H9 (cell line): Measurements from ENCODE around the gene ZIC4. TPM values are rescaled to one million over a fixed set of nuclear protein-coding genes. Genes with fewer than 3 reads are reported as not detected.

Experiments used
- DNase-seq: peaks from one replicate; pipeline ENCODE4 v3.0.0-alpha.2; 2017
- H2AFZ ChIP-seq: one replicate; pipeline ENCODE4 v1.6.1; 2013; ENCODE audit warnings: mild to moderate bottlenecking, low read length, control low read depth, moderate library complexity
- H2AK5ac ChIP-seq: 2 replicates; pipeline ENCODE4 v1.6.1; 2013; ENCODE audit warnings: low read length, control low read depth, mixed read lengths; ENCODE audit not compliant: insufficient read length
- H2BK120ac ChIP-seq: one replicate; pipeline ENCODE4 v1.6.1; 2013; ENCODE audit warnings: low read depth, mild to moderate bottlenecking, low read length, control low read depth, inconsistent platforms; ENCODE audit not compliant: poor library complexity, severe bottlenecking
- H2BK12ac ChIP-seq: 2 replicates; pipeline ENCODE4 v1.6.1; 2013; ENCODE audit warnings: low read length, control low read depth, mixed read lengths, low read depth; ENCODE audit not compliant: insufficient read length
- H2BK15ac ChIP-seq: 2 replicates; pipeline ENCODE4 v1.6.1; 2013; ENCODE audit warnings: low read depth, low read length, control low read depth
- H2BK20ac ChIP-seq: one replicate; pipeline ENCODE4 v1.6.1; 2013; ENCODE audit warnings: low read depth, mild to moderate bottlenecking, low read length, control low read depth, inconsistent platforms; ENCODE audit not compliant: poor library complexity, severe bottlenecking
- H2BK5ac ChIP-seq: 2 replicates; pipeline ENCODE4 v1.6.1; 2013; ENCODE audit warnings: low read length, control low read depth, mixed read lengths; ENCODE audit not compliant: insufficient read length
- H3K14ac ChIP-seq: 2 replicates; pipeline ENCODE4 v1.6.1; 2013; ENCODE audit warnings: low read length, control low read depth; ENCODE audit not compliant: insufficient read depth
- H3K18ac ChIP-seq: 2 replicates; pipeline ENCODE4 v1.6.1; 2013; ENCODE audit warnings: low read depth, mild to moderate bottlenecking, mixed read lengths, low read length, control low read depth; ENCODE audit not compliant: insufficient read length
- H3K23ac ChIP-seq: 2 replicates; pipeline ENCODE4 v1.6.1; 2013; ENCODE audit warnings: low read length, control low read depth, mixed read lengths, low read depth; ENCODE audit not compliant: insufficient read length
- H3K23me2 ChIP-seq: 2 replicates; pipeline ENCODE4 v1.6.1; 2013; ENCODE audit warnings: low read depth, mild to moderate bottlenecking, mixed read lengths, low read length, control low read depth; ENCODE audit not compliant: insufficient read length, poor library complexity, severe bottlenecking
- H3K27ac ChIP-seq: 2 replicates; pipeline ENCODE4 v1.5.1; 2013; ENCODE audit warnings: low read length, control low read depth, mixed read lengths, low read depth; ENCODE audit not compliant: insufficient read length
- H3K27me3 ChIP-seq: 2 replicates; pipeline ENCODE4 v1.6.1; 2013; ENCODE audit warnings: low read length, control low read depth, inconsistent platforms; ENCODE audit not compliant: insufficient read depth
- H3K4ac ChIP-seq: 2 replicates; pipeline ENCODE4 v1.6.1; 2013; ENCODE audit warnings: low read depth, mild to moderate bottlenecking, control low read depth, inconsistent platforms, low read length, moderate library complexity
- H3K4me1 ChIP-seq: 2 replicates; pipeline ENCODE4 v1.6.1; 2013; ENCODE audit warnings: low read length, control low read depth, inconsistent platforms; ENCODE audit not compliant: insufficient read depth
- H3K4me2 ChIP-seq: 2 replicates; pipeline ENCODE4 v1.6.1; 2013; ENCODE audit warnings: low read length, control low read depth, mixed read lengths; ENCODE audit not compliant: insufficient read length, insufficient read depth
- H3K56ac ChIP-seq: 2 replicates; pipeline ENCODE4 v1.6.1; 2013; ENCODE audit warnings: low read depth, mild to moderate bottlenecking, mixed read lengths, low read length, control low read depth; ENCODE audit not compliant: insufficient read length
- H3K79me1 ChIP-seq: 2 replicates; pipeline ENCODE4 v1.6.1; 2013; ENCODE audit warnings: low read depth, mild to moderate bottlenecking, moderate library complexity, low read length, control low read depth, inconsistent platforms; ENCODE audit not compliant: insufficient read depth, poor library complexity, severe bottlenecking
- H3K79me2 ChIP-seq: 2 replicates; pipeline ENCODE4 v1.6.1; 2013; ENCODE audit warnings: low read length, control low read depth, inconsistent platforms; ENCODE audit not compliant: insufficient read depth
- H3K9ac ChIP-seq: 2 replicates; pipeline ENCODE4 v1.6.1; 2013; ENCODE audit warnings: low read length, control low read depth, mixed read lengths; ENCODE audit not compliant: insufficient read length; ENCODE audit errors: extremely low read depth
- H3K9me3 ChIP-seq: one replicate; pipeline ENCODE4 v1.6.1; 2013; ENCODE audit warnings: low read depth, low read length, inconsistent platforms; ENCODE audit not compliant: control insufficient read depth
- H3T11ph ChIP-seq: one replicate; pipeline ENCODE4 v1.6.1; 2013; ENCODE audit warnings: mild to moderate bottlenecking, low read length, control low read depth, inconsistent platforms
- H4K20me1 ChIP-seq: one replicate; pipeline ENCODE4 v1.6.1; 2013; ENCODE audit not compliant: control insufficient read depth, insufficient read length, insufficient read depth
- H4K5ac ChIP-seq: 2 replicates; pipeline ENCODE4 v1.6.1; 2013; ENCODE audit warnings: low read depth, mild to moderate bottlenecking, mixed read lengths, low read length, control low read depth; ENCODE audit not compliant: insufficient read length
- H4K8ac ChIP-seq: replicated peaks from 2 replicates; pipeline ENCODE4 v1.6.1; 2013; ENCODE audit warnings: low read length, control low read depth, mixed read lengths, low read depth; ENCODE audit not compliant: insufficient read length
- H4K91ac ChIP-seq: 2 replicates; pipeline ENCODE4 v1.6.1; 2013; ENCODE audit warnings: low read depth, mild to moderate bottlenecking, moderate library complexity, mixed read lengths, low read length, control low read depth; ENCODE audit not compliant: insufficient read length
- H3K27ac Mint-ChIP-seq, 3 experiments: 2 replicates in 2 of 3; 3 replicates in 1 of 3; pipeline ENCODE4 v1.8.0; 2020 to 2021; ENCODE audit warnings: mixed read lengths in 3 of 3, mild to moderate bottlenecking in 1 of 3, moderate library complexity in 1 of 3
- H3K27me3 Mint-ChIP-seq: 2 replicates; pipeline ENCODE4 v1.8.0; 2021; ENCODE audit warnings: low read depth, mild to moderate bottlenecking, moderate library complexity, mixed read lengths
- H3K36me3 Mint-ChIP-seq, 3 experiments: 2 replicates in 2 of 3; 3 replicates in 1 of 3; pipeline ENCODE4 v1.8.0; 2020 to 2021; ENCODE audit warnings: low read depth in 3 of 3, mixed read lengths in 3 of 3; ENCODE audit not compliant: insufficient read depth in 1 of 3
- H3K4me1 Mint-ChIP-seq, 2 experiments: 2 replicates each; pipeline ENCODE4 v1.8.0; 2020; ENCODE audit warnings: mixed read lengths in 2 of 2
- H3K4me3 Mint-ChIP-seq, 2 experiments: 2 replicates in 1 of 2; 3 replicates in 1 of 2; pipeline ENCODE4 v1.8.0; 2020 to 2021; ENCODE audit warnings: mild to moderate bottlenecking in 2 of 2, mixed read lengths in 2 of 2, moderate library complexity in 1 of 2
- H3K9me3 Mint-ChIP-seq, 2 experiments: 2 replicates in 1 of 2; 3 replicates in 1 of 2; pipeline ENCODE4 v1.8.0; 2020; ENCODE audit warnings: mild to moderate bottlenecking in 2 of 2, mixed read lengths in 2 of 2, moderate library complexity in 1 of 2
- WGBS: extraction: QIAGEN DNeasy Blood & Tissue Kit; methylation state at CpG from one replicate; pipeline ENCODE4 v1.1.7; 2013; ENCODE audit warnings: missing lambda C conversion rate, low lambda C conversion rate, mixed read lengths; ENCODE audit not compliant: insufficient read length; ENCODE audit errors: extremely low coverage; 5-methylcytosine and 5-hydroxymethylcytosine counted together
- total RNA-seq: library from RNA; stranded (reverse); gene quantifications from 2 replicates; pipeline ENCODE4 v1.2.1, GENCODE V29; 2021
- TF ChIP-seq, protein P1 (sequence below): fragments of 200-600 bp; sonication (generic); conservative IDR thresholded peaks from 3 replicates; pipeline ENCODE4 v1.8.0; 2021; ENCODE audit warnings: antibody characterized with exemption, mild to moderate bottlenecking

The ZIC4 gene
- total RNA-seq, 1 experiment from 2014 or later = not detected

DNA sequence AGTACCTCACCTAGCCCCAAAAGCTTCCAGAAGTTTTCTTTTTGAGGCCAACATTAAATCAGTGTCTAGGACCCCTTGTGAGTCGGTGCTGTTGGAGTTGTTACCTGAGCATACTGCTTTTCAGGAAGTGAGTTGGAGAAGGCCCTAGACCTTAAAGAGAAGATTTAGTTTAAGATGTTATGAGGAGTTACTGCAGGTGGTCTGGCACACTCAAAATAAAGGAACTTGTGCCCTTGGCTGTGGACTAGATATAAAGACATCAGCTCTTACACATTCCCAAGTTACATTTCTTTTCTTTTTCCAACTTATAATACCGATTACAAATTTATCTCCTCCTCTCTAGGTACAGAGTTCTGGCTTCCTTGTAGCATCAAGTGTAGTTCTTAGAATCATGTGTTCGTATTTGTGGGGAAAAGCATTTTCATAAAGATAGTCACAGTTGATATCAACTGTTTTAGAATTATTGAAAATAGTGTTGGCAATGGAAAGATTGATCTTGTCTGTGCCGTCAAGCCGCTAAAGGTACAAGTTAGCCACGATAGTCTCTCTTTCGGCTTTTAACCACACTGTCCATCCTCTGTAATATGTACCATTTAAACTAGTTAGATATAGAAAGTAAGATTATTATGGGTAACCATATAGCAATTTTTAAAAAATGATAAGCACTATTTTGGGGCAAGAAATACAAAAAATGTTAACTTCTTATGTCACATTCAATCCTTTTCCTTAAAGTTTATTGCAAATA is 11.4 kb upstream of the ZIC4 start:
- H3K27ac Mint-ChIP-seq = no peak overlapping the region

More for the DNA sequence above, 11.4 kb upstream of the ZIC4 start:
- H3K23ac ChIP-seq = no peak overlapping the region
- WGBS = no CpG with 5 or more reads among the region's 7 CpGs
- no peaks in the 10 kb centered on the region for H4K20me1 ChIP-seq
- H2AK5ac ChIP-seq = no peak overlapping the region
- H3K9me3 ChIP-seq = no peaks in the 10 kb centered on the region
- Mint-ChIP-seq H3K9me3 (no peaks in the 10 kb centered on the region; a peak in 2 of 5 replicates), H3K36me3 (no peaks in the 10 kb centered on the region; a peak in 1 of 7 replicates), H3K4me3 (no peak overlapping the region), H3K4me1 (peaks cover 25 to 59% of the 10 kb centered on the region in 2 experiments), H3K27me3 (peaks cover 99% of the 10 kb centered on the region)
- peaks cover 5% of the 10 kb centered on the region; the same call in 1 of the 2 replicates for H3K4me1 ChIP-seq
- no peak overlapping the region for H3K56ac ChIP-seq
- no peak overlapping the region for H3K9ac ChIP-seq
- peaks cover 23% of the 10 kb centered on the region for H3K23me2 ChIP-seq
- H3K79me1 ChIP-seq = no peaks in the 10 kb centered on the region
- H2BK12ac ChIP-seq = no peak overlapping the region
- no peak overlapping the region for H2BK5ac ChIP-seq
- no peaks in the 10 kb centered on the region for H3K79me2 ChIP-seq
- H3K4me2 ChIP-seq = no peak overlapping the region
- no peak overlapping the region for H3K18ac ChIP-seq
- H2BK15ac ChIP-seq = no peak overlapping the region
- no peak overlapping the region for H4K8ac ChIP-seq
- no peak overlapping the region for H3K14ac ChIP-seq
- no peak overlapping the region for H4K5ac ChIP-seq
- H2AFZ ChIP-seq = no peak overlapping the region
- no peak overlapping the region for H3K4ac ChIP-seq
- H2BK120ac ChIP-seq = no peak overlapping the region
- no peak overlapping the region for H3T11ph ChIP-seq
- TF ChIP-seq, protein P1, sequence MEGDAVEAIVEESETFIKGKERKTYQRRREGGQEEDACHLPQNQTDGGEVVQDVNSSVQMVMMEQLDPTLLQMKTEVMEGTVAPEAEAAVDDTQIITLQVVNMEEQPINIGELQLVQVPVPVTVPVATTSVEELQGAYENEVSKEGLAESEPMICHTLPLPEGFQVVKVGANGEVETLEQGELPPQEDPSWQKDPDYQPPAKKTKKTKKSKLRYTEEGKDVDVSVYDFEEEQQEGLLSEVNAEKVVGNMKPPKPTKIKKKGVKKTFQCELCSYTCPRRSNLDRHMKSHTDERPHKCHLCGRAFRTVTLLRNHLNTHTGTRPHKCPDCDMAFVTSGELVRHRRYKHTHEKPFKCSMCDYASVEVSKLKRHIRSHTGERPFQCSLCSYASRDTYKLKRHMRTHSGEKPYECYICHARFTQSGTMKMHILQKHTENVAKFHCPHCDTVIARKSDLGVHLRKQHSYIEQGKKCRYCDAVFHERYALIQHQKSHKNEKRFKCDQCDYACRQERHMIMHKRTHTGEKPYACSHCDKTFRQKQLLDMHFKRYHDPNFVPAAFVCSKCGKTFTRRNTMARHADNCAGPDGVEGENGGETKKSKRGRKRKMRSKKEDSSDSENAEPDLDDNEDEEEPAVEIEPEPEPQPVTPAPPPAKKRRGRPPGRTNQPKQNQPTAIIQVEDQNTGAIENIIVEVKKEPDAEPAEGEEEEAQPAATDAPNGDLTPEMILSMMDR = no peak
- no peak overlapping the region for H4K91ac ChIP-seq
- peaks cover 84% of the 10 kb centered on the region for H3K27me3 ChIP-seq
- no peak overlapping the region for H2BK20ac ChIP-seq
- DNase-seq = no peak
- no peak overlapping the region for H3K27ac ChIP-seq
